ENCODE results near the gene H2BK1. TPM values are rescaled to one million over a fixed set of nuclear protein-coding genes. Genes with fewer than 3 reads are reported as not detected.

H2BK1 gene
- total RNA-seq, 2 experiments from 2014 or later: not detected

- CTCF ChIA-PET: interaction anchor here (1.1 to 2.1 kb wide), 3 partner anchors 39 to 242 kb away, joined by 3 to 5 read pairs (median 4); no protein-coding TSS in a partner anchor
- H3K9me3 Mint-ChIP-seq: no peaks in the 10 kb centered on the region
- H3K27ac Mint-ChIP-seq: no peak overlapping the region
- no peak for DNase-seq
- no peak overlapping the region for H3K4me3 Mint-ChIP-seq
- peaks cover 17% of the 10 kb centered on the region for H3K4me1 Mint-ChIP-seq (ENCODE audit: low read depth)
- intact Hi-C loops (cut with micrococcal nuclease): no loop called here
- H3K36me3 Mint-ChIP-seq (ENCODE audit: low read depth): no peaks in the 10 kb centered on the region
- peaks cover 7% of the 10 kb centered on the region for H3K27me3 Mint-ChIP-seq (ENCODE audit: low read depth)
These were observed 4.6 kb downstream of the H2BK1 start for GRCh38 chr7:151205730-151206129.

- no peaks in the 10 kb centered on the region for H3K9me3 Mint-ChIP-seq
- H3K36me3 Mint-ChIP-seq (ENCODE audit: low read depth): no peaks in the 10 kb centered on the region
- no peak for DNase-seq
- peaks cover 7% of the 10 kb centered on the region for H3K27me3 Mint-ChIP-seq (ENCODE audit: low read depth)
- intact Hi-C loops (cut with micrococcal nuclease): no loop called here
- no peak overlapping the region for H3K27ac Mint-ChIP-seq
- no peak overlapping the region for H3K4me3 Mint-ChIP-seq
- CTCF ChIA-PET: no interaction called here
- peaks cover 17% of the 10 kb centered on the region for H3K4me1 Mint-ChIP-seq (ENCODE audit: low read depth)
These were observed 5.8 kb downstream of the H2BK1 start for GRCh38 chr7:151204383-151205032.

GRCh38 chr7:151202836-151203235, 7.5 kb downstream of the H2BK1 start:
- CTCF ChIA-PET: no interaction called here
- H3K4me1 Mint-ChIP-seq (ENCODE audit: low read depth): peaks cover 16% of the 10 kb centered on the region
- no peaks in the 10 kb centered on the region for H3K36me3 Mint-ChIP-seq (ENCODE audit: low read depth)
- H3K27ac Mint-ChIP-seq: no peak overlapping the region
- DNase-seq: no peak
- H3K9me3 Mint-ChIP-seq: no peaks in the 10 kb centered on the region
- intact Hi-C loops (cut with micrococcal nuclease): no loop called here
- H3K4me3 Mint-ChIP-seq: no peak overlapping the region
- peaks cover 7% of the 10 kb centered on the region for H3K27me3 Mint-ChIP-seq (ENCODE audit: low read depth)

GRCh38 chr7:151201751-151202150, 8.5 kb downstream of the H2BK1 start:
- H3K9me3 Mint-ChIP-seq: no peaks in the 10 kb centered on the region
- H3K27ac Mint-ChIP-seq: no peak overlapping the region
- intact Hi-C loops (cut with micrococcal nuclease): no loop called here

GRCh38 chr7:151201344-151201743, 8.9 kb downstream of the H2BK1 start:
- CTCF ChIA-PET: no interaction called here
- H3K4me3 Mint-ChIP-seq: no peak overlapping the region

More at GRCh38 chr7:151201751-151202150, 8.5 kb downstream of the H2BK1 start:
- Mint-ChIP-seq H3K27me3 (ENCODE audit: low read depth) (peaks cover 7% of the 10 kb centered on the region), H3K36me3 (ENCODE audit: low read depth) (no peaks in the 10 kb centered on the region), H3K4me1 (ENCODE audit: low read depth) (peaks cover 5% of the 10 kb centered on the region), H3K4me3 (no peak overlapping the region)
- DNase-seq: no peak
- CTCF ChIA-PET: no interaction called here

GRCh38 chr7:151198945-151199848, 11.1 kb downstream of the H2BK1 start:
- H3K4me3 Mint-ChIP-seq: no peak overlapping the region
- H3K27me3 Mint-ChIP-seq (ENCODE audit: low read depth): peaks cover 4% of the 10 kb centered on the region
- DNase-seq: no peak
- H3K4me1 Mint-ChIP-seq (ENCODE audit: low read depth): no peaks in the 10 kb centered on the region
- H3K27ac Mint-ChIP-seq: no peak overlapping the region
- CTCF ChIA-PET: interaction anchor here (0.6 kb wide), 1 partner anchor 27 kb away, joined by 4 read pairs; no protein-coding TSS in a partner anchor
- H3K9me3 Mint-ChIP-seq: no peaks in the 10 kb centered on the region
- H3K36me3 Mint-ChIP-seq (ENCODE audit: low read depth): no peaks in the 10 kb centered on the region
- intact Hi-C loops (cut with micrococcal nuclease): no loop called here

More at GRCh38 chr7:151201344-151201743, 8.9 kb downstream of the H2BK1 start:
- no peaks in the 10 kb centered on the region for H3K36me3 Mint-ChIP-seq (ENCODE audit: low read depth)
- peaks cover 2% of the 10 kb centered on the region for H3K4me1 Mint-ChIP-seq (ENCODE audit: low read depth)
- H3K27me3 Mint-ChIP-seq (ENCODE audit: low read depth): peaks cover 7% of the 10 kb centered on the region
- no peak overlapping the region for H3K27ac Mint-ChIP-seq
- DNase-seq: no peak
- intact Hi-C loops (cut with micrococcal nuclease): no loop called here
- no peaks in the 10 kb centered on the region for H3K9me3 Mint-ChIP-seq

- Mint-ChIP-seq H3K9me3 (no peaks in the 10 kb centered on the region), H3K27ac (no peak overlapping the region), H3K27me3 (ENCODE audit: low read depth) (peaks cover 4% of the 10 kb centered on the region), H3K4me1 (ENCODE audit: low read depth) (no peaks in the 10 kb centered on the region), H3K4me3 (no peak overlapping the region), H3K36me3 (ENCODE audit: low read depth) (no peaks in the 10 kb centered on the region)
- CTCF ChIA-PET: no interaction called here
- intact Hi-C loops (cut with micrococcal nuclease): no loop called here
- DNase-seq: no peak
These were observed 12.4 kb downstream of the H2BK1 start for GRCh38 chr7:151197932-151198331.

- CTCF ChIA-PET: interaction anchor here (1.0 kb wide), 1 partner anchor 47 kb away, joined by 3 read pairs; no protein-coding TSS in a partner anchor
- H3K4me1 Mint-ChIP-seq (ENCODE audit: low read depth): no peaks in the 10 kb centered on the region
- no peaks in the 10 kb centered on the region for H3K9me3 Mint-ChIP-seq
- no peaks in the 10 kb centered on the region for H3K36me3 Mint-ChIP-seq (ENCODE audit: low read depth)
- no peak for DNase-seq
- H3K27me3 Mint-ChIP-seq (ENCODE audit: low read depth): no peaks in the 10 kb centered on the region
- H3K4me3 Mint-ChIP-seq: no peak overlapping the region
- intact Hi-C loops (cut with micrococcal nuclease): no loop called here
- no peak overlapping the region for H3K27ac Mint-ChIP-seq
These were observed 14.5 kb downstream of the H2BK1 start for GRCh38 chr7:151195616-151196450.

- no peaks in the 10 kb centered on the region for H3K4me1 Mint-ChIP-seq (ENCODE audit: low read depth)
- intact Hi-C loops (cut with micrococcal nuclease): no loop called here
- no peaks in the 10 kb centered on the region for H3K9me3 Mint-ChIP-seq
- CTCF ChIA-PET: no interaction called here
- H3K27me3 Mint-ChIP-seq (ENCODE audit: low read depth): no peaks in the 10 kb centered on the region
- no peaks in the 10 kb centered on the region for H3K36me3 Mint-ChIP-seq (ENCODE audit: low read depth)
- no peak for DNase-seq
- no peak overlapping the region for H3K4me3 Mint-ChIP-seq
- H3K27ac Mint-ChIP-seq: no peak overlapping the region
These were observed 16.1 kb downstream of the H2BK1 start for GRCh38 chr7:151194188-151194587.

- CTCF ChIA-PET: no interaction called here
These were observed 16.9 kb downstream of the H2BK1 start for GRCh38 chr7:151193203-151193978.

GRCh38 chr7:151192002-151192539, 18.2 kb downstream of the H2BK1 start:
- no peak overlapping the region for H3K27ac Mint-ChIP-seq
- H3K9me3 Mint-ChIP-seq: no peaks in the 10 kb centered on the region
- no peaks in the 10 kb centered on the region for H3K4me1 Mint-ChIP-seq (ENCODE audit: low read depth)
- H3K27me3 Mint-ChIP-seq (ENCODE audit: low read depth): no peaks in the 10 kb centered on the region
- no peaks in the 10 kb centered on the region for H3K36me3 Mint-ChIP-seq (ENCODE audit: low read depth)
- DNase-seq: no peak
- intact Hi-C loops (cut with micrococcal nuclease): no loop called here
- CTCF ChIA-PET: no interaction called here
- no peak overlapping the region for H3K4me3 Mint-ChIP-seq

More at GRCh38 chr7:151193203-151193978, 16.9 kb downstream of the H2BK1 start:
- H3K36me3 Mint-ChIP-seq (ENCODE audit: low read depth): no peaks in the 10 kb centered on the region
- no peaks in the 10 kb centered on the region for H3K4me1 Mint-ChIP-seq (ENCODE audit: low read depth)
- intact Hi-C loops (cut with micrococcal nuclease): no loop called here
- H3K27ac Mint-ChIP-seq: no peak overlapping the region
- H3K9me3 Mint-ChIP-seq: no peaks in the 10 kb centered on the region
- H3K27me3 Mint-ChIP-seq (ENCODE audit: low read depth): no peaks in the 10 kb centered on the region
- no peak overlapping the region for H3K4me3 Mint-ChIP-seq
- no peak for DNase-seq

All from activated naive CD4-positive, alpha-beta T cell treated with anti-CD3 and anti-CD28 coated beads for 36 hours (primary cell).